GM12878 (cell line): ENCODE results near the gene KDM6A. TPM values are rescaled to one million over a fixed set of nuclear protein-coding genes. Genes with fewer than 3 reads are reported as not detected.

Source experiments
- ATAC-seq: fragments of 200-7000 bp; cut with Tn5 transposase; 3 replicates; pipeline ENCODE4 v1.9.1; 2020; ENCODE audit warnings: mild to moderate bottlenecking, moderate library complexity
- BruUV-seq: library from RNA; stranded (reverse); fragments of 400-500 nt; replicated peaks from 2 replicates; lab custom pipeline; 2021; lab: Mats Ljungman, UMichigan
- CTCF ChIA-PET: fragments of 300-600 bp; sonication (Branson Sonifier 250); formaldehyde crosslinking; extraction: SDS; loops from one replicate; lab custom pipeline; 2021; ENCODE audit warnings: inconsistent platforms; lab: Yijun Ruan, JAX
- POLR2A ChIA-PET: fragments of 350-600 bp; formaldehyde crosslinking; extraction: SDS; loops from one replicate; lab custom pipeline; 2021; ENCODE audit warnings: inconsistent platforms; lab: Charles Lee
- RAD21 ChIA-PET: fragments of 300-600 bp; sonication (Branson Sonifier 250); formaldehyde crosslinking; loops from one replicate; lab custom pipeline; 2023; ENCODE audit warnings: antibody characterized with exemption; ENCODE audit not compliant: unreplicated experiment; lab: Charles Lee
- SMC1A ChIA-PET: fragments of 300-600 bp; sonication (Branson Sonifier 250); formaldehyde crosslinking; loops from one replicate; lab custom pipeline; 2023; ENCODE audit not compliant: unreplicated experiment, uncharacterized antibody; lab: Charles Lee
- DNase-seq: peaks from one replicate; pipeline ENCODE4 v3.0.0-alpha.2; 2011; ENCODE audit warnings: low read depth, low spot score
- FAIRE-seq: peaks from 3 replicates; lab custom pipeline; 2011; peaks lifted over from hg19 to GRCh38; lab: Jason Lieb, UNC
- H2AFZ ChIP-seq: 2 replicates; pipeline ENCODE4 v1.6.0; 2011; ENCODE audit warnings: low read depth, low read length, control low read depth; ENCODE audit not compliant: control insufficient read depth
- H3K27ac ChIP-seq: 2 replicates; pipeline ENCODE4 v1.5.1; 2011; ENCODE audit warnings: control low read depth; ENCODE audit not compliant: control insufficient read depth, insufficient read depth
- H3K27me3 ChIP-seq, 2 experiments: replicated peaks in 1 of 2; 2 replicates each; pipeline versions ENCODE4 v1.6.0 to v1.6.1; 2011; ENCODE audit warnings: low read length in 1 of 2; ENCODE audit not compliant: control insufficient read depth in 2 of 2, insufficient read depth in 2 of 2
- H3K36me3 ChIP-seq, 2 experiments: 2 replicates each; pipeline ENCODE4 v1.5.1; 2011; ENCODE audit warnings: low read length in 1 of 2; ENCODE audit not compliant: control insufficient read depth in 2 of 2, insufficient read depth in 2 of 2
- H3K4me1 ChIP-seq: 2 replicates; pipeline ENCODE4 v1.6.1; 2011; ENCODE audit warnings: mild to moderate bottlenecking, low read length, moderate library complexity, mixed read lengths; ENCODE audit not compliant: control insufficient read depth, insufficient read depth
- H3K4me2 ChIP-seq: 2 replicates; pipeline ENCODE4 v1.6.0; 2011; ENCODE audit warnings: control low read depth; ENCODE audit not compliant: control insufficient read depth, insufficient read depth
- H3K4me3 ChIP-seq: fragments of 200-600 bp; sonication (generic); 2 replicates; pipeline ENCODE4 v1.5.1; 2016
- H3K79me2 ChIP-seq: 2 replicates; pipeline ENCODE4 v1.6.0; 2011; ENCODE audit warnings: low read length; ENCODE audit not compliant: control insufficient read depth, insufficient read depth
- H3K9ac ChIP-seq: 2 replicates; pipeline ENCODE4 v1.8.0; 2011; ENCODE audit warnings: low read length, control low read depth, mixed read lengths; ENCODE audit not compliant: control insufficient read depth, insufficient read depth
- H3K9me3 ChIP-seq: replicated peaks from 3 replicates; pipeline ENCODE4 v1.5.1; 2011; ENCODE audit warnings: mild to moderate bottlenecking, low read length; ENCODE audit not compliant: control insufficient read depth, insufficient read depth
- H4K20me1 ChIP-seq: 2 replicates; pipeline ENCODE4 v1.6.0; 2011; ENCODE audit not compliant: control insufficient read depth, insufficient read depth
- CBX5 ChIP-seq: sonication (generic); IDR thresholded peaks from 2 replicates; pipeline ENCODE4 v1.6.1; 2016; ENCODE audit warnings: low read depth, moderate library complexity, mild to moderate bottlenecking, inconsistent platforms
- LARP7 ChIP-seq: fragments of 450-650 bp; IDR thresholded peaks from 2 replicates; pipeline ENCODE4 v1.6.1; 2017; ENCODE audit warnings: mild to moderate bottlenecking
- NFYA ChIP-seq: IDR thresholded peaks from 2 replicates; pipeline ENCODE4 v1.6.1; 2011; ENCODE audit warnings: low read depth, mild to moderate bottlenecking, low read length, improper control_type of control experiment, borderline replicate concordance
- NKRF ChIP-seq: fragments of 450-650 bp; conservative IDR thresholded peaks from 2 replicates; pipeline ENCODE4 v1.6.1; 2017; ENCODE audit warnings: mild to moderate bottlenecking, moderate library complexity
- NR2C2 ChIP-seq: IDR thresholded peaks from 2 replicates; pipeline ENCODE4 v1.6.1; 2011; ENCODE audit warnings: borderline replicate concordance, low read depth; ENCODE audit not compliant: control insufficient read depth, insufficient read length
- RAD51 ChIP-seq: fragments of 450-650 bp; IDR thresholded peaks from 2 replicates; pipeline ENCODE4 v1.6.1; 2016; ENCODE audit warnings: moderate library complexity, mild to moderate bottlenecking, inconsistent platforms
- SUZ12 ChIP-seq: fragments of 200-600 bp; sonication (generic); IDR thresholded peaks from one replicate; pipeline ENCODE4 v1.6.1; 2018; ENCODE audit warnings: antibody characterized with exemption, mild to moderate bottlenecking; ENCODE audit not compliant: unreplicated experiment
- YBX1 ChIP-seq: fragments of 450-650 bp; IDR thresholded peaks from 2 replicates; pipeline ENCODE4 v1.6.1; 2016; ENCODE audit warnings: antibody characterized with exemption
- WGBS: methylation state at CpG from one replicate; pipeline ENCODE4 v1.1.6; 2016; ENCODE audit warnings: low lambda C conversion rate; ENCODE audit not compliant: insufficient replicate concordance, insufficient coverage; ENCODE audit errors: missing lambda C conversion rate; 5-methylcytosine and 5-hydroxymethylcytosine counted together
- in situ Hi-C: fragments of 300-500 bp; cut with MboI; formaldehyde crosslinking; loops from 9 replicates; pipeline ENCODE4 v1.14.3; 2018; ENCODE audit warnings: mixed read lengths
- intact Hi-C: fragments of 100-400 bp; cut with micrococcal nuclease; formaldehyde crosslinking; loops from one replicate; pipeline ENCODE4 v1.14.2; 2022; ENCODE audit not compliant: unreplicated experiment
- polyA plus RNA-seq, 11 experiments: library from polyadenylated mRNA; depleted of rRNA in 4 of 11; unstranded in 6 of 11; stranded (reverse) in 5 of 11; fragments of >200 nt; fragmentation: Nextera tagmentation in 4 of 11; fragmentation: Illumina TruSeq in 1 of 11; extraction: Ambion mirVana in 4 of 11; extraction: Trizol in 1 of 11; gene quantifications; 1 replicate in 1 of 11; 2 replicates in 10 of 11; pipeline versions ENCODE4 v1.2.1 to v1.2.3, GENCODE V29; 2011 to 2016; ENCODE audit warnings: inconsistent platforms in 2 of 11, missing spikeins in 2 of 11, low read depth in 1 of 11
- total RNA-seq, 4 experiments: library from RNA; depleted of rRNA in 3 of 4; stranded (reverse); fragments of >200 nt in 3 of 4; fragmentation: Illumina TruSeq in 1 of 4; extraction: Trizol in 1 of 4; gene quantifications; 2 replicates each; pipeline versions ENCODE4 v1.2.1 to v1.2.3, GENCODE V29; 2013 to 2021

KDM6A gene
- total and polyA plus RNA-seq, 10 of the 15 experiments (the other 5 are each of a cell fraction or from before 2014, with no cell fraction given), result 7.9 to 29.0 (median 20.4) TPM

- ChIA-PET SMC1A (interaction anchor here (1.3 to 1.7 kb wide), 2 partner anchors 8 to 15 kb away, joined by 4 to 6 read pairs; no protein-coding TSS in a partner anchor), CTCF (interaction anchor here (1.7 kb wide), 1 partner anchor 14 kb away, joined by 4 read pairs; no protein-coding TSS in a partner anchor), RAD21 (no interaction called here), POLR2A (no interaction called here)
- H3K4me2 ChIP-seq, result no peak overlapping the region
- no peaks in the 10 kb centered on the region for H4K20me1 ChIP-seq
- in situ Hi-C loops (no loop called here), intact Hi-C loops (no loop called here)
- no peaks in the 10 kb centered on the region for H3K27me3 ChIP-seq
- no peak for TF ChIP-seq NKRF
- TF ChIP-seq YBX1, result no peak
- TF ChIP-seq NFYA, result no peak
- no peak for TF ChIP-seq CBX5
- no peak for TF ChIP-seq SUZ12
- no peak for TF ChIP-seq NR2C2
- no peak for TF ChIP-seq LARP7
- TF ChIP-seq RAD51, result no peak
- H3K4me3 ChIP-seq, result no peak overlapping the region
- no peak overlapping the region for H3K9ac ChIP-seq
- no peak overlapping the region for H2AFZ ChIP-seq
- no peak for FAIRE-seq
- H3K4me1 ChIP-seq, result no peaks in the 10 kb centered on the region
- ATAC-seq, result no peak
- WGBS, result 100% methylated on average over 3 of the region's 3 CpGs
- H3K36me3 ChIP-seq, result peaks cover 4 to 9% of the 10 kb centered on the region in 2 experiments; a peak in 3 of 4 replicates
- no TSS peak for BruUV-seq
- H3K27ac ChIP-seq, result no peak overlapping the region
- no peaks in the 10 kb centered on the region for H3K79me2 ChIP-seq
- H3K9me3 ChIP-seq, result no peaks in the 10 kb centered on the region
- no peak for DNase-seq
Observed at GRCh38 chrX:45110494-45110893, 237.5 kb downstream of the KDM6A start.
